Measurements from ENCODE around the gene TFDP1.

DNA sequence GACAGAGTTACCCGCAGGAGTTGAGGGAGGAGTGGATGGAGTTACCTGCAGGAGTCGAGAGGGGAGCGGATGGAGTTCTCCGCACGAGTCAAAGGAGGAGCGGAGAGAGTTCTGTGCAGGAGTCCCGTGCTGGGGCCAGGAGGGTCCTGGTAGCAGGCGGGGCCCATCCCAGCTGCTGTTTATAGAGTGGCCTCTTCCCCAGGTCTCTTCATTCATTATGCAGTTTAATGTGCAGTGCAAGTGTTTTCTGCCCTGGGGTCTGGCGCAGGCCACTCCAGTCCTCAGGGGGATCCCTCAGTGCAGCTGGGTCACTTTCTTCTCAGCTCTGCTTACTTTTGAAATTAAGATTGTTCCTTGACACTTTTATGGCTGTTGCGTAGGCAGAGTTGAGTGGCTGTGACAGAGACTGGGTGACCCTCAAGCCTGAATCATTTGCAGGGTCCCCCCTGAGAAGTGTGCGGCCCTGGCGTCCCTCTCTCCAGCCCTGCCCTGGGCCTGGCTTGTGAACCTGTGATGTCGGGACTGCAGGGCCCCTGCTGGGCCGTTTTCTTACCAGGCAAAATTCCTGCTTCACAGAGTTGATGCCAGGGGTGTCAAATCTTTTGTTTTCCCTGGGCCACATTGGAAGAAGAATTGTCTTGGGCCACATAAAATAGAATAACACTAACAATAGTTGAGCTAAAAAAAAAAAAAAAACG is 17.9 kb downstream of the TFDP1 start:
- TF ChIP-seq EZH2phosphoT487 (IDR thresholded peaks at IDR 0.05; ENCODE audit: insufficient read depth, low read depth) (no peak), EZH2 (IDR thresholded peaks at IDR 0.05; ENCODE audit: insufficient read depth, poor library complexity, severe bottlenecking) (no peak)
